HUES6 (cell line): ENCODE data around the gene DIPK1C.

ENCODE experiments used
- H3K27ac ChIP-seq: 2 replicates; pipeline ENCODE4 v1.7.0; 2013; ENCODE audit warnings: low read depth, mild to moderate bottlenecking, low read length, inconsistent platforms
- H3K27me3 ChIP-seq: 2 replicates; pipeline ENCODE4 v1.6.1; 2013; ENCODE audit warnings: low read length; ENCODE audit not compliant: control insufficient read depth, insufficient read depth
- H3K36me3 ChIP-seq: 2 replicates; pipeline ENCODE4 v1.6.1; 2013; ENCODE audit warnings: low read length; ENCODE audit not compliant: control insufficient read depth, insufficient read depth
- H3K4me1 ChIP-seq: 2 replicates; pipeline ENCODE4 v1.6.1; 2013; ENCODE audit warnings: low read length; ENCODE audit not compliant: control insufficient read depth, insufficient read depth
- H3K4me3 ChIP-seq: 2 replicates; pipeline ENCODE4 v1.5.1; 2013; ENCODE audit warnings: low read depth, low read length
- H3K9ac ChIP-seq: one replicate; pipeline ENCODE4 v1.6.1; 2013; ENCODE audit warnings: mild to moderate bottlenecking, low read length
- H3K9me3 ChIP-seq: 2 replicates; pipeline ENCODE4 v1.6.1; 2013; ENCODE audit warnings: low read depth, low read length; ENCODE audit not compliant: control insufficient read depth, insufficient read depth

Gene DIPK1C

DNA sequence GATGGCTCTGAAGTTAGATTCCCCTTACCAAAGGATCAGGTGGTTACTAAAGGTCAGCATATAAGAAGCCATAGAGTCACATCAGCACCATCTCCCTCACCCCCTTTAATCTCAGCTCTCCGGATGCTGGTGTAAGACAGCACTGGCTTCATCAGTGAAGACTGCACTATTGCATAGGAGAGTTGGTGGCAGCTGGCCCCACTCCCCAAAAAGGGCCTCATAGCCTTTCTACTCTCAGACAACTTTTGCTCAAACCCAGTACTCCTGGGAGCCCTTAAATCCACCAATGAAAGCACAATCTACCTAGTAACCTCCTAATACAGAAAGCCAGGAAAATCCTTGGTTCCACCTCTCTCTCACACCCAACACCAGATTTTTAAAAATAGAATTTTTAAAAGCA, 6.9 kb upstream of the DIPK1C start:
- peaks cover 14% of the 10 kb centered on the region for H3K27me3 ChIP-seq
- H3K9ac ChIP-seq: no peak overlapping the region
- H3K9me3 ChIP-seq: no peaks in the 10 kb centered on the region
- H3K27ac ChIP-seq: no peak overlapping the region
- H3K36me3 ChIP-seq: no peaks in the 10 kb centered on the region
- no peak overlapping the region for H3K4me3 ChIP-seq
- H3K4me1 ChIP-seq: no peaks in the 10 kb centered on the region

DNA sequence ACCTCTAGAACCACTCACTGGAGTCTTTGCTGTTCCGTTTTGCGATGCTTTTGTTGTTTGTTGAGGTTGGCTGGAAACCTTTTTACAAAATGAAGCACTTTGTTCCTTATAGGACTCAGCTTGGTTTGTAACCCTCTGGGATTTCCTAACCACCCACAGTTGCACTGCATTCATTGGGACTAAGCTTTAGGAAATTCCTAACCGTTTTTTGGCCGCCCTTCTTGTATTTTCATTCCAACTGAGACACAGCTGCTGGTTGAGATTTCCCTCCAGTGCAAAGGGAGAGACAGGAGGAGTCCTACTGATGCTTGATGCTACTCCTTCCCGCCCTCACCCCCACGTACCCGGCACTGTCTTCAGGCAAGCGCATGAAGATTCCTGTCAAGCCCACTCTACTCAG, 6.1 kb upstream of the DIPK1C start:
- H3K9ac ChIP-seq: no peak overlapping the region
- H3K4me3 ChIP-seq: no peak overlapping the region
- H3K9me3 ChIP-seq: no peaks in the 10 kb centered on the region
- no peak overlapping the region for H3K27ac ChIP-seq
- H3K27me3 ChIP-seq: peaks cover 22% of the 10 kb centered on the region
- H3K36me3 ChIP-seq: no peaks in the 10 kb centered on the region
- no peaks in the 10 kb centered on the region for H3K4me1 ChIP-seq

DNA sequence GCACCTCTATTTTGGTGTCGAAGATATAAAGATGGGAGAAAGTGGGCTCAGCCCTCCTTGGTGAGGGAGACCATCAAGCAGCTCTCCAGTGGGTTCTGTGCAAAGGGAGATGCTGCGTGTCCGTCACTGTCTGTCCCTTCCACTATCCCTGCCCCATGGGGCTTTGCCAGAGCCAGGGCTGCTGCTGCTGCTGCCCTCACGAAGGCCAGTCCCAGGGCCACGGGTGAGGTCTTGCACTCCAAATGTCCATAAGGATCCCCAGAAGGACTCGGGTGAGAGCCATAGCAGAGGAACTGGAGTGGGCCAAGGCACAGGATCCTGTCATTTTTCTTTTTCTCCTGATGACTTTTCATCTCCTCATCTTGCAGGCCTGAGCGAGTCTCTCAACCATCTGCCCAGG, 3.7 kb upstream of the DIPK1C start:
- H3K4me1 ChIP-seq: no peaks in the 10 kb centered on the region; the same call in 1 of the 2 replicates
- no peak overlapping the region for H3K4me3 ChIP-seq
- no peaks in the 10 kb centered on the region for H3K9me3 ChIP-seq
- no peak overlapping the region for H3K27ac ChIP-seq
- no peaks in the 10 kb centered on the region for H3K36me3 ChIP-seq
- no peak overlapping the region for H3K9ac ChIP-seq
- peaks cover 45% of the 10 kb centered on the region for H3K27me3 ChIP-seq

DNA sequence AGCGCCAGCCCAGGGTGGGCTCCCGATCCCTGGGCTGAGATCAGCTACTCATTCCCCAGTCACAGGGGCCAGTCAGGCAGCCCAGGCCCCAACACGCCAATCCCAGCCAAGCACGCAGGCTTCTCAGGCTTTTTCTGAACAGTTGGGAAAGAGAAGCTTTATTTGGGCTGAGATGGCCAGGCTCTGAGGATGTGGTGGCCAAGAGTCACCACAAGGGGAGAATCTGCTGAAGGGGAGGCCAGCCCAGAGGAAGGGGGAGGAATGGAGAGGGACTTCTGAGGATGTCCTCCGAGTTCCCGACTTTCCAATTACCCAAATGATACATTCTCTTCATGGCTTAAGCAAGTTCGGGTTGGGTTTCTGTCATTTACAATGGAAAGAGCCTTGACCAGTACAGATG, 2.8 kb upstream of the DIPK1C start:
- H3K27ac ChIP-seq: no peak overlapping the region
- H3K4me1 ChIP-seq: no peaks in the 10 kb centered on the region; the same call in 1 of the 2 replicates
- no peak overlapping the region for H3K9ac ChIP-seq
- peaks cover 54% of the 10 kb centered on the region for H3K27me3 ChIP-seq
- H3K4me3 ChIP-seq: no peak overlapping the region
- no peaks in the 10 kb centered on the region for H3K9me3 ChIP-seq
- H3K36me3 ChIP-seq: no peaks in the 10 kb centered on the region

DNA sequence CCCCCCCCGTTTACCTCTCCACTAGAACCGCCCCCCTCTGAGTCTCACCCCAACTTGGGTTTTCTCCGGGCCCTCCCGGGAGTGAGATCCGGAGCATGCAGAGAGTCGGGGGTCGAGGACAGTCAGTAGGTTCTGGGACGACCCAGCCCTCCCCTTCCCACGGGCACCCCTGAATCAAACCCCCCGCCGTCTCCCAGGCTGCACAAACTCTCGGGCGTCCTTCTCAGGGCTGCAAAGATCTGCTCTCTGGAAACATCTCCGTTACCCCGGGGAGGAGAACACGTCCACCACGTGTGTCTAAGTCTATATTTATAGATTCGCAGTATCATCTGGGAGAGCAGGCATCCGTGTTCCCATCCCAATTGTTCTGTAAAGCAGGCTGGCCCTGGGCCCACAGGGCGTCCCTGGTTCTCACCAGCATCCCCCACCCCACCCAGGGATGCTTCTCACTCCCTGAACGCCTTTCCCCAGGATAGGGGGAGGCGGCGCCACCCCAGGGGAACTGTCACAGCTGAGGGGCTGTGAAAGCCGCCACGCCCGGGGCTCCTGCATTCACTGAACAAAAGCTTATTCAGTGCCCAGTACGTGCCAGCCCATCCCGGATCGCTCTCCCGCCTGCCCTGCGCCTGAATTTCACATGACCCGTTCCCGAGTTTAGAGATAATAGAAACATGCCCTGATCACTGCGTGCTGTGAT, 765 bp upstream of the DIPK1C start:
- no peaks in the 10 kb centered on the region; the same call in 1 of the 2 replicates for H3K4me1 ChIP-seq
- H3K27ac ChIP-seq: no peak overlapping the region
- peaks cover 75% of the 10 kb centered on the region for H3K27me3 ChIP-seq
- H3K9ac ChIP-seq: no peak overlapping the region
- no peaks in the 10 kb centered on the region for H3K36me3 ChIP-seq
- no peaks in the 10 kb centered on the region for H3K9me3 ChIP-seq
- peak overlapping the region; percentile 52; the same call in 1 of the 2 replicates for H3K4me3 ChIP-seq

DNA sequence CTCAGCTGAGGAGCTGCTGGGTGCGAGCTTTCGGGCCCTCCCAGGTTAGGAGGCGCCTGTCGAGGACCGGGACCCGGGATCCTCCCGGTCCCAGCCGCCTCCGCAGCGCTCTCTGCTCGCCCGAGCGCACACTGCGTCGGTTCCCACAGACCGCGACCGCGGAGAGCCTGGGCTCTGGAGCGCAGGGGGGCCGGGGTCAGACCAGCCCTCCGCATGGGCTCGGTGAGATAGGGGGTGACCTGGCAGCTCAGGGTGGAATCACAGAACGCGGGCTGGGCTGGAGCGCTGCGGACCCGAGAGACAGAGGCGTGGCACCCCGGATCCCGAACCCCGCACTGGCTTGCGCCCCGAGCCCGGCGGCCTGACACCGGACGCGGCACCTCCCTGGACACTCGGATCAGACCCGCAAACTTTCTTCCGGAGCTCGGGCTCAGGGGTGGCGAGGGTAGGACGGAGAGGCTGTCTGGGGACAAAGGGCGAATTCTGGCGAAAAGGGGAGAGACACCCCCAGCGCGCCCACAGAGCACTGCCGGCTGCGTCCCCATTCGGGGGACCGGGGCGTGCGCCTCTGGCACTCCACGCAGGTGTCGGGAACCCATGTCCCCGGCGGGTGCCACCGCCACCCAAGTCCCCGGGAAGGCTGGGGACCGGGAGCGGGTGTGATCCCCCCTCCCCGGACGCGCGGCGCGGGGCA, 612 bp downstream of the DIPK1C start:
- no peaks in the 10 kb centered on the region; the same call in 1 of the 2 replicates for H3K4me1 ChIP-seq
- H3K27ac ChIP-seq: no peak overlapping the region
- no peaks in the 10 kb centered on the region for H3K36me3 ChIP-seq
- H3K4me3 ChIP-seq: peak overlapping the region; percentile 81
- H3K27me3 ChIP-seq: peaks cover 80% of the 10 kb centered on the region
- H3K9me3 ChIP-seq: no peaks in the 10 kb centered on the region
- no peak overlapping the region for H3K9ac ChIP-seq

DNA sequence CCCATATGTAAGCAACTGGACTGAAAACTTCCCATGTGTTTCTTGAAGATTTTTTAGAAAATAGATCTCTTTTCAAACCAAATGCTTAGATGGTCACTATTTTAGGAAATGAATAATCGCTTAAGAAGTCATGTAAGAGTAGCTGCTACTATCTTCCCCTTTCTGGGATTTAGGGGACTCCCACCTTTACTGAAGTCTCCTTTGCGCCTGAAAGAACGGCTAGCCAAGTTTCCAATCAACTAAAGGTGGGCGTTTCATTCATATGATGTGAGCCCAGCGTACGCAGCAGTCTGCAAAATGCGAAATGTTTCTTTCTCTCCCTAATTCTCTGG, 1.1 kb downstream of the DIPK1C start:
- H3K9ac ChIP-seq: no peak overlapping the region
- H3K4me3 ChIP-seq: peak overlapping the region; percentile 81
- H3K27me3 ChIP-seq: peaks cover 80% of the 10 kb centered on the region

DNA sequence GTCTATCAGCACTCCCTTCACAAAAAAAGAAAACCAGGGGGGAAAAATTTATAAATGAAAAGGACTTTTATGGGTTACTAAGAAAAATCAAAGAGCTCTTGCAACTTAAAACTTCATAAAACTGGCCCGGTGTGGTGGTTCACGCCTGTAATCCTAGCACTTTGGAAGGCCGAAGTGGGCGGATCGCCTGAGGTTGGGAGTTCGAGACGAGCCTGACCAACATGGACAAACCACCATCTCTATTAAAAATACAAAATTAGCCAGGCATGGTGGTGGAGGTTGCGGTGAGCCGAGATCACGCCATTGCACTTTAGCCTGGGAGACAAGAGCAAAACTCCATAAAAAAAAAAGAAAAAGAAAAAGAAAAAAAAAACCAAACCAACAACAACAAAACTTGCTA, 1.7 kb downstream of the DIPK1C start:
- H3K9ac ChIP-seq: no peak overlapping the region
- H3K4me3 ChIP-seq: no peak overlapping the region
- H3K27ac ChIP-seq: no peak overlapping the region
- H3K4me1 ChIP-seq: no peaks in the 10 kb centered on the region; the same call in 1 of the 2 replicates
- H3K27me3 ChIP-seq: peaks cover 79% of the 10 kb centered on the region
- H3K9me3 ChIP-seq: no peaks in the 10 kb centered on the region
- no peaks in the 10 kb centered on the region for H3K36me3 ChIP-seq

More for the DNA sequence above, 1.1 kb downstream of the DIPK1C start:
- no peaks in the 10 kb centered on the region for H3K36me3 ChIP-seq
- H3K4me1 ChIP-seq: no peaks in the 10 kb centered on the region; the same call in 1 of the 2 replicates
- no peaks in the 10 kb centered on the region for H3K9me3 ChIP-seq
- no peak overlapping the region for H3K27ac ChIP-seq

DNA sequence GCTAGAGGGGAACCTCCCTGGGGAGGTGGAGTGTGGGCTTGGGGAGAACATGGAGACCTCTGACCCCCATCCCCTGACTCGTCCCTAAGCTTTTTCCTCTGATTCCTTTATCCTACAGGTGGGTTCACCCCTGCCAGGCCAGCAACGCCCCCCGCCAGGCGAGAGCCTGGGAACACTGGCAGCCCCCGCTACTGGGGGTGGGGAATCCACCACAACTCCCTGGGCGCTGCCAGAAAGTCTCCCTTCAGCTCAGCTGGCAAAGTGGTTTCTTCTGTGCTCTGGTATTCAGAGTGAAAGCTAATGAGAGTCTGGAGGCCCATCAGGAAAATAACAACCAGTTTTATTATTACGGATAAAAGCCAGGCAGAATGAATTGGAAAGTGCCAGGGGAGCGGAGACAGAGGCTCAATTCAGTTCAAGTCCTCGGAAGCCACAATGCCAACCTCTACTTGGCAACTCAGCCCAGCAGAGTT, 2.8 kb downstream of the DIPK1C start:
- Histone ChIP-seq H3K27ac (no peak overlapping the region), H3K36me3 (no peaks in the 10 kb centered on the region), H3K4me1 (no peaks in the 10 kb centered on the region; the same call in 1 of the 2 replicates), H3K4me3 (no peak overlapping the region), H3K9ac (no peak overlapping the region), H3K27me3 (peaks cover 71% of the 10 kb centered on the region), H3K9me3 (no peaks in the 10 kb centered on the region)

DNA sequence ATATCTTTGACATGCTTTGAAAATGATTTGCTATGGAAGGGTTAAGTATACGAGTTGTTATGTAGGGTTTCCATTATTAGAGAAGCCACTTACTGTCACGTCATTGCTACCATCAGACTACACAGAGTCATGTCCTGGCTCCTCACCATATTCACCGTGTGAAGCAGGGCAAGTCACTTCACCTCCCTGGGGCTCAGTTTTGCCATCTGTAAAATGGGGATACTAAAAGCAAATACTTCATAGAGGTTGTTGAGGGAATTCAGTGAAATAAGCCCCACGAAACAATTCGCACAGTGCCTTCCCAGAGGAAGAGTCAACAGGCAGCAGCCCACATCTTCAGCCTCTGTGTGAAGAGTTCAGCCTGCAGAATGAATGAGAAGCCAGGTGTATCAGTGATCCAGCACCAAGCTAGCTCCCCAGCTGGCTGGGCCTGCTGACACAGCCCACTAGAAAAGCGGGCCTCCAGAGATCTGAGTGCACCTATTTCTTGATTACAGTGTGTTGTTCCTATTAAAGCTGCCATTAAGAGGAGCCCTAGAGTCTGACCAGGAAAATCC, 3.4 kb downstream of the DIPK1C start:
- H3K4me1 ChIP-seq: no peaks in the 10 kb centered on the region; the same call in 1 of the 2 replicates
- H3K36me3 ChIP-seq: no peaks in the 10 kb centered on the region
- H3K27me3 ChIP-seq: peaks cover 65% of the 10 kb centered on the region
- no peaks in the 10 kb centered on the region for H3K9me3 ChIP-seq
- H3K4me3 ChIP-seq: no peak overlapping the region
- no peak overlapping the region for H3K9ac ChIP-seq
- H3K27ac ChIP-seq: no peak overlapping the region

DNA sequence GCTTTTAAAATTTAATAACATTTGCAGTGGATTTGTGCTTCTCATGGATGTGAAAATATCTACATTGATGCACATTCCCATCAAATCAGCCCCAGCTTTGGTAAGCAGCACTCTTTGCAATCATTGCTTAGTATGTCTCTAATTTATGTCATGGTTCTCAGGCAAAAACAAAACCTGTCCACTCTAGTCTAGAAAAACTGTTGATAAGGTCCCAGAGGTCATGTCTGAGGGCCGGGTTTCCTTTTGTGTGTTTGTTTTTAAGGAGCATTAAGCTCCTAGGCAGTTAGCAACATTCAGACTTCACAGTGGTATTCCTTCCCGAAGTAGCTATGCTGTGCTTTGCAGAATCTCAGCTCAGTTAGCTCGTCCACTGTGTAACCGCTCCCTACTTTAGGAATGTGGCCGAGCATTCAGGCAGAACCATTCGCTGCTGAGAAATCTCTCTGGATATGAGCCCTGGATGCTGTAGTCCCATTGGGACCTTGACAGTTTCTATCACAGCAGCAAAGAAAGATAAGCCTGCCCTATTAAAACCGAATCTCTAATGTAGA, 4.0 kb downstream of the DIPK1C start:
- Histone ChIP-seq H3K4me1 (no peaks in the 10 kb centered on the region; the same call in 1 of the 2 replicates), H3K36me3 (no peaks in the 10 kb centered on the region), H3K9me3 (no peaks in the 10 kb centered on the region), H3K27me3 (peaks cover 58% of the 10 kb centered on the region), H3K4me3 (no peak overlapping the region), H3K27ac (no peak overlapping the region), H3K9ac (no peak overlapping the region)
